ENCODE data around the gene CIAO1. TPM values are rescaled to one million over a fixed set of nuclear protein-coding genes. Genes with fewer than 3 reads are reported as not detected.
A peak's percentile ranks its signal among the peaks of the same experiment; 100 is the strongest.
"Not testable (repeated sequence)": the region's sequence is repeated elsewhere in the genome, so short reads cannot be mapped to it uniquely, and the experiment has no call there.

CIAO1 gene
- total RNA-seq, 1 donor from 2014 or later = 62.7 TPM

DNA sequence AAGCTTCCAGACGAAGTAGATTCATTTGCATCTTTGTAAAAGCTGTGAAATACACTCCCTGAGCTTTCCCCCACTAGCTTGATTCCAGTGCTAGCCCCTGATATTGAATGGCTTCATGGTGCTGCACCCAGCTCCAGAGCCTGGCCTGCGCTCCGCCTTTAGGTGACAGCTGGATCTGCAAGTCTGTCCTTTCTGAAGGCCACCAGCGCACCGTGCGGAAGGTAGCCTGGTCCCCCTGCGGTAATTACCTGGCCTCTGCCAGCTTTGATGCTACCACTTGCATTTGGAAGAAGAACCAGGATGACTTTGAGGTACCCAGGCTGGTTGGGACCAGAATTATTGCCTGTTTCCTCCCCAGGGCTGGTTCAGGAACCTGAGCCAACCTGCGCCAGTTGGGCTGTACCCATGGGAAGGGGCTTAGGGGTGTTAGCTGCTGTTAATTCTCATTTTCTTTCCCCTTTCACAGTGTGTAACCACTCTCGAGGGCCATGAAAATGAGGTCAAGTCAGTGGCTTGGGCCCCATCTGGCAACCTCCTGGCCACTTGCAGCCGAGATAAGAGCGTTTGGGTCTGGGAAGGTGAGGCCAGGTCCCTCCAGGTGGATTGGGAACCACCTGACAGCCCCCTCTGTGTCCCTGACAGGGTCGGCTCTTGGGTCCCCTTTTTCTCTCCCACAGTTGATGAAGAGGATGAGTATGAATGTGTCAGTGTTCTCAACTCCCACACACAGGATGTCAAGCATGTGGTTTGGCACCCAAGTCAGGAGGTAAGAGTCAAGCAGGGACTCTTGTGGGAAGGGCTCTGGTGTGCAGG, 1.3 kb downstream of the CIAO1 start:
- ATAC-seq (no peak), DNase-seq (ENCODE audit: low spot score) (no peak)
- intact Hi-C loops (cut with DNase I) = no loop called here

GRCh38 chr2:96271995-96272394, 6.0 kb downstream of the CIAO1 start:
- intact Hi-C loops (cut with DNase I) = no loop called here
- ATAC-seq (no peak), DNase-seq (ENCODE audit: low spot score) (no peak)

DNA sequence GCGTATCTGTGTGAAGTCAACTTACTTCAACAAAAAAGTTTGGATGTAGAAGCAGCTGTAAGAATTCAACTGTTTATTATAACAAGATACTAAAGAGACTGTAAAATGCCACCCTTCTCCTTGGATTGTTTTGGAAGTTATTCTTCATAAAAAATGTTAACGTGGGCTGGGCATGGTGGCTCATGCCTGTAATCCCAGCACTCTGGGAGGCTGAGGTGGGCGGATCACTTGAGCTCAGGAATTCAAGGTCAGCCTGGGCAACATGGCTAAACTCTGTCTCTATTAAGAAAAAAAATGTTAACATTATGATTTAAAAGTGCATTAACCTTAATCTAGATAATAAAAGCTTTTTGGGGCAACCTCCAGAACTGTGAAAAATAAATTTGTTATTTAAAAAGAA, 7.7 kb downstream of the CIAO1 start:
- ATAC-seq = no peak
- intact Hi-C loops (cut with DNase I) = no loop called here
- DNase-seq (ENCODE audit: low spot score) = no peak

DNA sequence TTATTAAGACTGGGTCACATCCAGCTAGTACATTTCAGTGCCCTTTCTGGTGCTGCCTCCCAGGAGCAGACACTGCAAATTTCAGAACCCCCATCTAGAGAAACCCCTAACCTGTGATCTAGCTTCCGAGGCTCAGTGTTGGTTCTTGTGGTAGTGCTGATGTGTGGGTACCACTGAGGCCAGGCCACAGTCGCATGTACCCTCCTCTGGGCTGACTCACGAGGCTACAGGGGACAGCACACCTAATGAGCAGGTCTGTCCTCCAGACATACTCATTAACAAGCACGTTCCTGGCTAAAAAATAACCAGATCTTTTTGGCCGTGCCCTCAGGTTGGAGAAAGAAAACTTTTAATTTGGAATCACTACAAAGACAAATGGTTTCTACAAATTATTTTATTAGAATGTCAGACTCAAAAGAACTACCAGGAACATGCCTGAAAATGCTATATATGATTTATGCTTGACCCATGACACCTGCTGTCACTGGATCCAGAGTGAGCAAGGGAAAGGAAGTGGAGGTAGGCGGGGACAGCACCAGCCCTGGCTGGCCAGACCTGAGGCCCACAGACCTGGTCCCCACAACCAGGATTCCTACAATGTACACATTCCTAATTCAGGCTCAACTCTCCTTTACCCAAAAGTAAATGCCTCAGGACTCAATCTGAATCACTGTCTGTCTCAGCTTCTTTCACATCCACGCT, 8.5 kb downstream of the CIAO1 start:
- ATAC-seq (no peak), DNase-seq (ENCODE audit: low spot score) (no peak)
- intact Hi-C loops (cut with DNase I) = no loop called here

DNA sequence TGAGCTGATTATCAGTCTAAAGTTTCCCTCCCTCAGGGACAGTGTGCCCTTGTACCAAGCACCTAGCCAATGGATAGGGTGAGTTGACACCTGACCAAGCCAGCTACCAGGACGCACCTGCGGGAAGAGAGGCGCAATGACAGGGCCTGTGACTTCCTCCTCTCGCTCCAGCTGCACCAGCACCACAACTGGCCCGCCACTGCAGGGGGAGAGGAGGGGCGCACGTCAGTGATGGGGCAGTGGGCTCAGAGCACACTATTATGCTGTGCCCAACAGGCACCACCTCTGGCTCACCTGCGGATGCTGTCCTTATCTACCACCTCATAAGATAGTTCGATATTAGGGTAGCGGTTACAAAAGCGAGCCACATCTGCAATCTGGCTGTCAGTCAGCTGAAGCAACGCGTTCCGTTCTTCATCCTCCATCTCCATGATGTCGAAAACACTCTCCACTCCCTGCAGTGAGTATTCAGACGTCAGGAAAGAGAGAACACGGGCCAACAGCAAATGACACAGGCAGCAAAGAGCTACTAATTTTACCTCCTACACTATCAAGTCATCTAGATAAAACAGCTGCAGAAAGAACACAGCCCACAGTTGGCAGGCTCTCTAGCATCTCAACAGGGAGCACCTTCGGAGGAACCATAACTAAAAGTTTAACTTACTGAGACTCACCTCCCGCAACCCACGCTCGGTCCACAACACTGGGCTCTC, 10.9 kb downstream of the CIAO1 start:
- DNase-seq (ENCODE audit: low spot score) (no peak), ATAC-seq (no peak)
- intact Hi-C loops (cut with DNase I) = no loop called here

GRCh38 chr2:96287273-96287856, 21.3 kb downstream of the CIAO1 start:
- no peak for DNase-seq (ENCODE audit: low spot score)
- intact Hi-C loops (cut with DNase I) = no loop called here
- no peak for ATAC-seq

GRCh38 chr2:96291751-96292150, 25.7 kb downstream of the CIAO1 start:
- ATAC-seq = no peak
- intact Hi-C loops (cut with DNase I) = no loop called here
- DNase-seq (ENCODE audit: low spot score) = no peak

GRCh38 chr2:96294271-96294670, 28.2 kb downstream of the CIAO1 start:
- ATAC-seq; intact Hi-C loops (cut with DNase I); DNase-seq (ENCODE audit: low spot score): not testable (repeated sequence)

DNA sequence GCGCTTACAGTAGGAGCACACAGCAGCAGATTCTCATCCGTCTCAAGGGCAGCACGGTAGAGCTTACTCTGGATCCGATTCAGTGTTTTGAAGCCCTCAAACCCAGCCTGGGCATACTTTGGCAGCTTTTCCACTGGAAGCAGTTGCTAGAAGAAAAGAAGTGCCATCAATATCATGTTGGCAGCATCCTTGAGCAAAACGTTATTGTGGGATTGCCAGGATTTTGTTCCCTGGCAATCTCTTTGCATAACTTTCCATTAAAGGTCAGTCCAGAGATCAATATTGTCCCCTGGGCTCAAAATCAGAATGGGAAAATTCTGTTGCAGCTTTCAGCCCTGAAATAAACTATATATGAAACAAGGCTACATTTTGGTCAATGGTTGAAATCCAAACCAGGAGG, 30.9 kb downstream of the CIAO1 start:
- DNase-seq (ENCODE audit: low spot score) = no peak
- intact Hi-C loops (cut with DNase I) = no loop called here
- no peak for ATAC-seq

DNA sequence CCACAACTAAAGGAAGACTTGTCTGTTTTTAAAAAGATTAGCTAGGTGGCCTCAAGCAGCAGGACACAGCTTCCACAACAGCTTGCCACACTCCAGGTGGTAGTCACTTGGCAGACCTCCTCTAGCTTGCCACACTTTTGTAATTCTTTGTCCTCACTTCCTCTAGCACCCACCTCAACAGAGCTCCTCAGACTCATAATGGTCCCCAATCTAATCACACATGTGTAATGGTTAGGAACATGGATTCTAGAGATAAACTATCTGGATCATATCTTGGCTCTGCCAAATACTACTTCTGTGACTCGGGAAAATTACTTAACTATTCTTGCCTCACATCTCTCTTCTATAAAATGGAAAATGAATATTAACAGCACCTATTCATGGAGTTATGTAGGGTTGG, 35.8 kb downstream of the CIAO1 start:
- no peak for ATAC-seq
- no peak for DNase-seq (ENCODE audit: low spot score)
- intact Hi-C loops (cut with DNase I) = no loop called here

DNA sequence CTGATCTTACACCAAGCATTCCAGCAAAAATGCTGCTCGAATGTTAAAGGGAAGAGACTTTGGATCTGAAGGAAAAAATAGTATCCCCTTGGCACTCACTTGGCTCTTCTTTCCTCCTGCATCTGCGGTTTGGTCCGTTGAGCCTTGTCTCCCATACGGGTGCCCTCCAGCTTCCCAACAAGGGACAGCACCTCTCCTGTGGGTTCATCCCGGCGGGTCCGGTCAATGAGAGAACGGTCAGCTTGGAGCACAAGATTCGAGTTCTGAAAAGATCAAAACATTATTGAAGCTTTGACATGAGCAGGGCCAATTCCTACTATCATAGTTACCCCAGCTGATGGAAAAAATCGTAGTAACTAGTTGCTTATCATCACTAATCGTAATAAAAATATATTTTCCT, 38.6 kb downstream of the CIAO1 start:
- DNase-seq (ENCODE audit: low spot score) (no peak), ATAC-seq (no peak)
- intact Hi-C loops (cut with DNase I) = no loop called here

- DNase-seq (ENCODE audit: low spot score) = peak; percentile 92
- ATAC-seq = peak; percentile 100
- intact Hi-C loops (cut with DNase I) = no loop called here
Observed at GRCh38 chr2:96305091-96305978, 39.3 kb downstream of the CIAO1 start, which contains the start of gene SNRNP200. Gene SNRNP200, minus strand, starts transcription at chr2:96305546. Its CDS starts 109 bp downstream, at chr2:96305437.

- no peak for ATAC-seq
- intact Hi-C loops (cut with DNase I) = no loop called here
- no peak for DNase-seq (ENCODE audit: low spot score)
Observed at GRCh38 chr2:96305979-96306308, 39.9 kb downstream of the CIAO1 start.

DNA sequence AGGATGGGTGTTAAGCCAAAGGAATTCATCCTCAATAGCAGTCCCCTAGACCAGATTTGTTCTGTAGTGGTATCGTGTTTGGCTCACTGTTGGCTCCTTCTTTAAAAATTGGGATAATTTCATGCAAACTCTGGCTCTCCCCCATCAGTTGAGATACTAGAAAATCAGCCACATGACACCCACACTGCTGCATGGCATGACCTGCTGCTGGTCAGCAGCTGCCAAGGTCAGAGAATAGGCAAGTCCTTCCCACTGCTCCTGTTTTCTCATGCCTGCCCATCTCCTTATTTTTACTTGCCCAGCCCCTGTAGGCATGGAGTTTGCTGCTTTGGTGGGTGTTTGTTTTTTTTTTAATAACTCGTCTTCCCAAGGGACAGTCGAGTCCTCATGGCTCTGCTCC, 40.3 kb downstream of the CIAO1 start:
- peak; percentile 12 for ATAC-seq
- no peak for DNase-seq (ENCODE audit: low spot score)
- intact Hi-C loops (cut with DNase I) = no loop called here

- no peak for DNase-seq (ENCODE audit: low spot score)
- intact Hi-C loops (cut with DNase I) = no loop called here
- no peak for ATAC-seq
Observed at GRCh38 chr2:96308248-96308647, 42.2 kb downstream of the CIAO1 start.

DNA sequence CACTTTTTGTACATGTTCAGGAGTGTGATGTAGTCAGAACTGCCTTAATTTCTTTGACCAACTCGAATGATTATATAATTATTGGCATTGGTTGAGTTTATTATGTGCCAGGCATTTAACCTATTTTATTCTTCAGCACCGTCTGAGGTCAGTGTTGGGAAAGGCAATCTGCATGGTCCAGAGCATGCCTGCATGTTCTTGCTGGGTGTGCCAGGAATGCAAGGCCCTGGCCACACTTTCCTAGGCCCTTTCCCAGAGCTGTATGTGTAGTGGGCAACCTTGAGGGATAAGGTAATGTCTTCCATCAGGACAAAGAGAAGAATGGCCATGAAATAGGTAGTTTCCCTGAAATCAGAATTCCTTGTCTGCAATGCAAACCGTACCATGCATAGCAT, 49.0 kb downstream of the CIAO1 start:
- ATAC-seq (no peak), DNase-seq (ENCODE audit: low spot score) (no peak)
- intact Hi-C loops (cut with DNase I) = no loop called here

DNA sequence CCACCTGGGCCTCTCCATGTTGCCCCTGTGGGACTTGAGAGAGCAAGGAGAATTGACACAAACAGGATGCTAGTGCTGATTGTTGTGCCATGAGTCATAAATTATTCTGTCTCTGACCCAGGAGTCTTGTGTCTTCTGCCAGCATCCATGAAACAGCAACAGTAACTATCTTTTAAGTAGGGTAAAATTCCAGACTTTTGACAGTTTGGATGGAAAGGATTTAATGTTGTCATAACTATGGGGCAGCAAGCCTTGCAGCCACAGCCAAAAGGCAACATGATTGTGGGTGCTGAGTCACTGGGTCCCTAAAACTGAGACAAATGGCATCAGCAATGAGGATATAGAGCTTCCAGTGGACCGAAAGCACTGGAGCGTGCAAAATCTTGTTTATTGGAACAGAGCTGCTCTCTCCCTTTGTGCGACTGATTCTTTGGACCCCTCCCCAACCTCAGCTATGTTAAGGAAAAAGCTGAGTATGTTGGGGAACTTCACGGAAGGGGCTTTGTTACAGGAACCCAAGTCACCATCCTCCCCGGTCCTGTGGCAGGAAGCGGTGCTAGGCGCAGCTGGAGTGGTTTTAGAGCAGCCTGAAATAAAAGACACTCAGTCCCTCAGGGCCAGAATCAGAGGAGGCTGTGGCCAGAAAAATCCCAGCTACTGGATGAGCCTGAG, 49.5 kb downstream of the CIAO1 start:
- DNase-seq (ENCODE audit: low spot score) (no peak), ATAC-seq (no peak)
- intact Hi-C loops (cut with DNase I) = no loop called here

- DNase-seq (ENCODE audit: low spot score) = no peak
- intact Hi-C loops (cut with DNase I) = no loop called here
- ATAC-seq = no peak
Observed at GRCh38 chr2:96316999-96317398, 51.0 kb downstream of the CIAO1 start.
